Osteoblast (primary cell): ENCODE measurements around the gene WTAP. TPM values are rescaled to one million over a fixed set of nuclear protein-coding genes. Genes with fewer than 3 reads are reported as not detected.
A peak's percentile ranks its signal among the peaks of the same experiment; 100 is the strongest.
"Not testable (repeated sequence)": the region's sequence is repeated elsewhere in the genome, so short reads cannot be mapped to it uniquely, and the experiment has no call there.

Experiments used
- DNase-seq: peaks from one replicate; pipeline ENCODE4 v3.0.0; 2011; ENCODE audit warnings: low spot score, mixed read lengths; ENCODE audit not compliant: insufficient read length; ENCODE audit errors: missing footprints
- H2AFZ ChIP-seq: 2 replicates; pipeline ENCODE4 v1.6.0; 2011; ENCODE audit warnings: mild to moderate bottlenecking, low read length
- H3K27ac ChIP-seq: 2 replicates; pipeline ENCODE4 v1.5.1; 2011; ENCODE audit warnings: mild to moderate bottlenecking, low read depth, low read length, moderate library complexity
- H3K27me3 ChIP-seq: 2 replicates; pipeline ENCODE4 v1.6.0; 2012; ENCODE audit warnings: mild to moderate bottlenecking, control low read depth, inconsistent platforms, low read length, moderate library complexity; ENCODE audit not compliant: insufficient read depth
- H3K36me3 ChIP-seq: 2 replicates; pipeline ENCODE4 v1.5.1; 2011; ENCODE audit warnings: mild to moderate bottlenecking, low read length, control low read depth, moderate library complexity; ENCODE audit not compliant: insufficient read depth
- H3K4me1 ChIP-seq: 2 replicates; pipeline ENCODE4 v1.5.1; 2011; ENCODE audit warnings: mild to moderate bottlenecking, low read length, control low read depth, moderate library complexity; ENCODE audit not compliant: insufficient read depth
- H3K4me2 ChIP-seq: 2 replicates; pipeline ENCODE4 v1.6.0; 2011; ENCODE audit warnings: mild to moderate bottlenecking, low read length; ENCODE audit not compliant: insufficient read depth
- H3K4me3 ChIP-seq: fragments of 200-600 bp; sonication (generic); 3 replicates; pipeline ENCODE4 v1.5.1; 2012; ENCODE audit warnings: mild to moderate bottlenecking, low read length, inconsistent platforms; ENCODE audit not compliant: insufficient read depth
- H3K79me2 ChIP-seq: 2 replicates; pipeline ENCODE4 v1.6.0; 2012; ENCODE audit warnings: mild to moderate bottlenecking, low read length, control low read depth, inconsistent platforms; ENCODE audit not compliant: insufficient read depth
- H3K9me3 ChIP-seq: 2 replicates; pipeline ENCODE4 v1.5.1; 2011; ENCODE audit warnings: low read depth, low read length, control low read depth
- H4K20me1 ChIP-seq: 2 replicates; pipeline ENCODE4 v1.6.0; 2012; ENCODE audit warnings: mild to moderate bottlenecking, low read length, control low read depth; ENCODE audit not compliant: insufficient read depth
- CTCF ChIP-seq: IDR thresholded peaks from 2 replicates; pipeline ENCODE4 v1.5.1; 2011; ENCODE audit warnings: mild to moderate bottlenecking, low read depth, low read length, moderate library complexity; ENCODE audit errors: extremely low read depth
- total RNA-seq: library from RNA; depleted of rRNA; stranded (reverse); fragments of >200 nt; gene quantifications from 2 replicates; pipeline ENCODE4 v1.2.3, GENCODE V29; 2012

WTAP gene
- total RNA-seq, 1 donor, result 119 TPM

DNA sequence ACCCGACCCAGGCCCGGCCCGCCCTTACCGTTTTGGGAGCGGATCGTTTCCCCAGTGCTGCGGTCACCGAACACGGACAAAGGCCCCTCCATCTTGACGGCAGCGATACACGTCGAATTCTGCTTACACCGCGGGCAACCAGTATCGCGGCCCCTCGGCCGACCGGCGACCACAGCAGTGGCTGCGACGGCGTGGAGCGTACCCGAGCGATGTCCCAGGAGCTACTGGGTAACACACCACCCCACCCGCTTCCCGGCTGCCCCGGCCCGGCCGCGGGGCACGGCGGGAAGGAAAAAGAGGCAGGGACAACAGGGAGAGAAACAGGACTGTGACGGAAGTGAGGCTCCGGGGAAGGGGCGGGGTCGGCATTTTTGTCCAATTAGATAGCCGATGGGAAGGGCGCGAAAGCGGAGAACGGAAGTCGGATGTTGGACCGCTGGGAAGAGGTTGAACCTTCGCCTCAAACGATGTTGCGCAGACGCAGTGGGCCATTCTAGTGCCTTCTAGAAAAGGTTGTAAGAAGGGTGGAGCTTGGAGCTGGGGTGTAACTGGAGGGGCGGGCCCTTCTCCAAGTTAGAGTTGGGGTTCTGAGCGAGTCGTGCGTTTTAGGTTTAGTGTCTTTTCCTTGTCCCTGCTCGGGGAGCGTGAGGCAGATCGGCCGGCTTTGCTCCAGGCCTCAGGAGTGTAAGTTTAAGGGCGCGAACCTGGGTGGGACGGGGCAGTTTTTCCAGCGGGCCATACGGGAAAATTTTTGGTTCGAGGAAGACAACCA, 62.3 kb downstream of the WTAP start, which contains the start of gene TCP1:
Gene TCP1, minus strand, starts transcription at position 226 of the 772 bp plus-strand sequence. Its CDS starts 134 bp downstream, at position 92.
- H4K20me1 ChIP-seq, result peaks cover 21% of the 10 kb centered on the region
- no peaks in the 10 kb centered on the region for H3K27me3 ChIP-seq
- no peaks in the 10 kb centered on the region for H3K9me3 ChIP-seq
- H3K4me3 ChIP-seq, result peak within 1 kb of the TSS; percentile 82
- H3K4me2 ChIP-seq, result peak within 1 kb of the TSS; percentile 99
- peak within 1 kb of the TSS; percentile 89 for H2AFZ ChIP-seq
- peak within 1 kb of the TSS; percentile 82 for H3K27ac ChIP-seq
- peaks cover 26% of the 10 kb centered on the region for H3K4me1 ChIP-seq
- TF ChIP-seq CTCF, result no peak
- DNase-seq, result peak; percentile 98
- H3K79me2 ChIP-seq, result peaks cover 82% of the 10 kb centered on the region
- peaks cover 47% of the 10 kb centered on the region for H3K36me3 ChIP-seq

DNA sequence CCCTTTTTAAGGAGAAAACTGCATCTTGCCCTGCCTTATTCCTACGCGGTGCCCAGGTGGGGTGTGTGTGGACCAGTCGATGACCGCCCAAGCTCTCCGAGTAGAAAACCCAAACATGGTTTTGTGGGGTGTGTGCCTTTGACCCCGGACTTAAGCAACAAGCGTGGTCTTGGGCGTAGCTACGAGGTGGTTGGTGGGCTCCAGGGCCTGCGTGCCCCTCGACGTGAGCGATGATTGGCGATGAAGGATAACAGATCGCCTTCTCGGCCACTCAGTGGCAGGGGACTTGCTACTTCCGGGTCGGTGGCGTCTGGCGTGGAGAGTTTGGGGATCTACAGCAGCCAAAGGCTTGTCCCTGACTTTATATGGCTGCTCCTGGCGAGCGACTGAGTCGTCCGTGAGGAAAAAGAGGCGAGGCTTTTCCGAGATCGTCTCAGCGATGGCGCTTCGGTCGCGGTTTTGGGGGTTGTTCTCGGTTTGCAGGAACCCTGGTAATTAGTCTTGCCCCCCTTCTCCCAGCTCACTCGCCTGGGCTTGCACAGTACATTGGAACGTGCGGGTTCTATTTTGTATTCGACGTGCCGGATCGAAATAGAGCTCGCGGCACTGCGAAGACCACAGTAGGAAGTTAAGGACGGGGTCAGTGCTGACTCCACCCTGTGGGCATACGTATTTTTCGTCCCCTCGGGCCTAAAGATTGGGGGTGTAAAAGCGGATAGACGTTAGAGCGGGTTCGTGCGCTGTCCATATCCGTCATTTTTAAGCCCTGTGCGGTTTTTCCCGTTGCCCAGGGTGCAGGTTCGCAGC, 63.0 kb downstream of the WTAP start, which contains the start of gene MRPL18:
Gene MRPL18, plus strand, starts transcription at position 319 of the 807 bp plus-strand sequence. Its CDS starts 121 bp downstream, at position 440.
- Histone ChIP-seq H3K9me3 (no peaks in the 10 kb centered on the region), H3K36me3 (peaks cover 40% of the 10 kb centered on the region), H3K27ac (peak within 1 kb of the TSS; percentile 82), H3K79me2 (peaks cover 74% of the 10 kb centered on the region), H3K27me3 (no peaks in the 10 kb centered on the region), H3K4me2 (peak within 1 kb of the TSS; percentile 99), H4K20me1 (peaks cover 18% of the 10 kb centered on the region), H3K4me1 (peaks cover 26% of the 10 kb centered on the region), H2AFZ (peak within 1 kb of the TSS; percentile 89), H3K4me3 (peak within 1 kb of the TSS; percentile 82)
- DNase-seq, result peak; percentile 98
- no peak for TF ChIP-seq CTCF

- Histone ChIP-seq H3K36me3 (peaks cover 34% of the 10 kb centered on the region), H3K4me3 (peak overlapping the region; percentile 82), H3K9me3 (no peaks in the 10 kb centered on the region), H3K27me3 (no peaks in the 10 kb centered on the region), H2AFZ (peak overlapping the region; percentile 89), H3K4me2 (peak overlapping the region; percentile 99), H3K4me1 (peaks cover 26% of the 10 kb centered on the region), H4K20me1 (peaks cover 18% of the 10 kb centered on the region), H3K27ac (peak overlapping the region; percentile 80), H3K79me2 (peaks cover 67% of the 10 kb centered on the region)
- no peak for DNase-seq
- no peak for TF ChIP-seq CTCF
Observed at GRCh38 chr6:159790956-159791598, 63.8 kb downstream of the WTAP start.

DNA sequence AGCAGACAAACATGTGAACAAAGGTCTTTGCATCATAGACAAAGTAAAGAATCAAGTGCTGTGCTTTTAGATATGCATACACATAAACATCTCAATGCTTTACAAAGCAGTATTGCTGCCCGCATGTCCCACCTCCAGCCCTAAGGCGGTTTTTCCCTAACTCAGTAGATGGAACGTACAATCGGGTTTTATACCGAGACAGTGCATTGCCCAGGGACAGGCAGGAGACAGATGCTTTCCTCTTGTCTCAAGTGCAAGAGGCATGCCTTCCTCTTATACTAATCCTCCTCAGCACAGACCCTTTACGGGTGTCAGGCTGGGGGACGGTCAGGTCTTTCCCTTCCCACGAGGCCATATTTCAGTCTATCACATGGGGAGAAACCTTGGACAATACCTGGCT, 67.7 kb downstream of the WTAP start:
- H2AFZ ChIP-seq, H4K20me1 ChIP-seq, H3K27ac ChIP-seq, H3K9me3 ChIP-seq, H3K4me3 ChIP-seq, H3K4me2 ChIP-seq, H3K27me3 ChIP-seq, DNase-seq: not testable (repeated sequence)
- Histone ChIP-seq H3K79me2 (peaks cover 37% of the 10 kb centered on the region), H3K4me1 (peaks cover 11% of the 10 kb centered on the region), H3K36me3 (peaks cover 45% of the 10 kb centered on the region)
